A673 (cell line): ENCODE measurements around the gene TEX2. TPM values are rescaled to one million over a fixed set of nuclear protein-coding genes. Genes with fewer than 3 reads are reported as not detected.

Source experiments
- BruUV-seq: library from RNA; stranded (reverse); fragments of 400-500 nt; replicated peaks from 2 replicates; lab custom pipeline; 2021; lab: Mats Ljungman, UMichigan
- CTCF ChIA-PET: fragments of 300-600 bp; sonication (Branson Sonifier 250); formaldehyde crosslinking; loops from one replicate; lab custom pipeline; 2022; ENCODE audit warnings: antibody characterized with exemption; lab: Charles Lee
- POLR2A ChIA-PET: fragments of 300-600 bp; sonication (Branson Sonifier 250); formaldehyde crosslinking; loops from one replicate; lab custom pipeline; 2022; ENCODE audit warnings: antibody characterized with exemption; ENCODE audit not compliant: low non-redundant PET; lab: Charles Lee
- DNase-seq: peaks from one replicate; pipeline ENCODE4 v3.0.0-alpha.2; 2015; ENCODE audit warnings: low spot score
- H3K27ac ChIP-seq: fragments of 200-600 bp; sonication (generic); 2 replicates; pipeline ENCODE4 v1.5.1; 2016; ENCODE audit warnings: mixed run types, low read depth, mild to moderate bottlenecking, mixed read lengths, antibody characterized with exemption, low read length; ENCODE audit not compliant: poor library complexity, severe bottlenecking
- H3K27me3 ChIP-seq: fragments of 200-600 bp; sonication (generic); replicated peaks from 2 replicates; pipeline ENCODE4 v1.6.1; 2017; ENCODE audit warnings: mixed run types, low read depth, mild to moderate bottlenecking, mixed read lengths, antibody characterized with exemption, low read length; ENCODE audit not compliant: insufficient read depth, poor library complexity
- H3K36me3 ChIP-seq: fragments of 200-600 bp; sonication (generic); 2 replicates; pipeline ENCODE4 v1.6.1; 2016; ENCODE audit warnings: mixed run types, mild to moderate bottlenecking, mixed read lengths, antibody characterized with exemption, low read length; ENCODE audit not compliant: insufficient read depth, poor library complexity, severe bottlenecking
- H3K4me1 ChIP-seq: fragments of 200-600 bp; sonication (generic); 2 replicates; pipeline ENCODE4 v1.6.1; 2017; ENCODE audit warnings: mixed run types, mild to moderate bottlenecking, mixed read lengths, antibody characterized with exemption, low read length; ENCODE audit not compliant: insufficient read depth, poor library complexity, severe bottlenecking
- H3K4me3 ChIP-seq: fragments of 200-600 bp; sonication (generic); 2 replicates; pipeline ENCODE4 v1.5.1; 2016; ENCODE audit warnings: low read depth, mixed run types, mild to moderate bottlenecking, mixed read lengths, low read length; ENCODE audit not compliant: poor library complexity, severe bottlenecking
- H3K9me3 ChIP-seq: fragments of 200-600 bp; sonication (generic); 2 replicates; pipeline ENCODE4 v1.6.1; 2016; ENCODE audit warnings: mixed run types, low read depth, mild to moderate bottlenecking, mixed read lengths, antibody characterized with exemption, low read length; ENCODE audit not compliant: poor library complexity, severe bottlenecking
- CTCF ChIP-seq: fragments of 300-800, 200-600 bp; sonication (generic); conservative IDR thresholded peaks from 2 replicates; pipeline ENCODE4 v1.5.1; 2017; ENCODE audit warnings: low read depth, mild to moderate bottlenecking, antibody characterized with exemption, low read length, moderate library complexity, mixed read lengths
- EZH2 ChIP-seq: fragments of 200-600 bp; sonication (generic); IDR thresholded peaks from 2 replicates; pipeline ENCODE4 v1.6.1; 2017; ENCODE audit warnings: borderline replicate concordance, low read depth, mild to moderate bottlenecking, mixed read lengths, antibody characterized with exemption, low read length; ENCODE audit not compliant: poor library complexity, severe bottlenecking
- intact Hi-C: fragments of 100-400 bp; cut with micrococcal nuclease; formaldehyde crosslinking; loops from one replicate; pipeline ENCODE4 v1.10.0; 2022; ENCODE audit not compliant: unreplicated experiment
- total RNA-seq: library from RNA; stranded (reverse); gene quantifications from 2 replicates; pipeline ENCODE4 v1.2.3, GENCODE V29; 2021

TEX2 gene
- total RNA-seq, 1 experiment from 2014 or later = 16.1 TPM

- intact Hi-C loops = no loop called here
- no peaks in the 10 kb centered on the region for H3K9me3 ChIP-seq
- no peak overlapping the region for H3K27ac ChIP-seq
- H3K4me1 ChIP-seq = peaks cover 34% of the 10 kb centered on the region
- BruUV-seq = no TSS peak
- ChIA-PET POLR2A (no interaction called here), CTCF (no interaction called here)
- no peak for DNase-seq
- no peaks in the 10 kb centered on the region for H3K27me3 ChIP-seq
- H3K36me3 ChIP-seq = no peaks in the 10 kb centered on the region
- TF ChIP-seq CTCF (no peak), EZH2 (no peak)
- H3K4me3 ChIP-seq = no peak overlapping the region
Observed at GRCh38 chr17:64216000-64216337, 47.1 kb downstream of the TEX2 start.

- CTCF ChIA-PET = no interaction called here
- intact Hi-C loops = no loop called here
- no TSS peak for BruUV-seq
Observed at GRCh38 chr17:64214950-64215349, 48.1 kb downstream of the TEX2 start.

GRCh38 chr17:64213995-64214811 lies 48.9 kb downstream of the TEX2 start:
- Histone ChIP-seq H3K27me3 (no peaks in the 10 kb centered on the region), H3K36me3 (no peaks in the 10 kb centered on the region), H3K4me1 (peaks cover 34% of the 10 kb centered on the region), H3K9me3 (no peaks in the 10 kb centered on the region), H3K4me3 (no peak overlapping the region), H3K27ac (peak overlapping the region; percentile 28)
- peak; percentile 85 for DNase-seq
- intact Hi-C loops = no loop called here
- 0 out of 2 replicates have a peak, but pooled peaks have one; percentile 39 for TF ChIP-seq CTCF
- TF ChIP-seq EZH2 = no peak
- CTCF ChIA-PET = no interaction called here
- BruUV-seq = no TSS peak
- POLR2A ChIA-PET = no interaction called here

More at GRCh38 chr17:64214950-64215349, 48.1 kb downstream of the TEX2 start:
- H3K4me1 ChIP-seq = peaks cover 34% of the 10 kb centered on the region
- POLR2A ChIA-PET = no interaction called here
- no peak for DNase-seq
- no peaks in the 10 kb centered on the region for H3K27me3 ChIP-seq
- H3K36me3 ChIP-seq = no peaks in the 10 kb centered on the region
- peak overlapping the region; percentile 28 for H3K27ac ChIP-seq
- no peak for TF ChIP-seq EZH2
- no peak for TF ChIP-seq CTCF
- H3K9me3 ChIP-seq = no peaks in the 10 kb centered on the region
- no peak overlapping the region for H3K4me3 ChIP-seq
